HepG2 (cell line): Measurements from ENCODE around the gene FLAD1. TPM values are rescaled to one million over a fixed set of nuclear protein-coding genes. Genes with fewer than 3 reads are reported as not detected.

Experiments
- AHDC1 ChIP-seq: sonication (generic); formaldehyde crosslinking; IDR thresholded peaks from 2 replicates; pipeline ENCODE4 v1.5.1; 2020; ENCODE audit warnings: mild to moderate bottlenecking, missing genetic modification reagents, borderline replicate concordance
- ARID3A ChIP-seq: IDR thresholded peaks from 2 replicates; pipeline ENCODE4 v1.6.1; 2012; ENCODE audit warnings: low read depth, low read length, improper control_type of control experiment
- ARNT ChIP-seq: fragments of 450-650 bp; IDR thresholded peaks from 2 replicates; pipeline ENCODE4 v1.6.1; 2017
- ATF3 ChIP-seq: sonication (generic); formaldehyde crosslinking; IDR thresholded peaks from 2 replicates; pipeline ENCODE4 v1.4.0; 2020; ENCODE audit warnings: missing genetic modification reagents
- E2F5 ChIP-seq: sonication (generic); formaldehyde crosslinking; conservative IDR thresholded peaks from 2 replicates; pipeline ENCODE4 v1.4.0; 2020; ENCODE audit warnings: missing genetic modification reagents
- FUBP1 ChIP-seq: sonication (generic); formaldehyde crosslinking; IDR thresholded peaks from 2 replicates; pipeline ENCODE4 v1.5.1; 2020; ENCODE audit warnings: missing genetic modification reagents, mild to moderate bottlenecking, borderline replicate concordance
- GLI4 ChIP-seq: sonication (generic); formaldehyde crosslinking; IDR thresholded peaks from 2 replicates; pipeline ENCODE4 v1.5.1; 2020; ENCODE audit warnings: missing genetic modification reagents, mild to moderate bottlenecking, moderate library complexity, borderline replicate concordance
- HIVEP1 ChIP-seq: sonication (generic); formaldehyde crosslinking; IDR thresholded peaks from 2 replicates; pipeline ENCODE4 v1.4.0; 2020; ENCODE audit warnings: mild to moderate bottlenecking, missing genetic modification reagents
- MAFK ChIP-seq, 2 experiments: IDR thresholded peaks in 1 of 2; conservative IDR thresholded peaks in 1 of 2; 2 replicates each; pipeline ENCODE4 v1.6.1; 2011; ENCODE audit warnings: improper control_type of control experiment in 2 of 2, low read length in 2 of 2
- NFYB ChIP-seq: sonication (generic); formaldehyde crosslinking; IDR thresholded peaks from 2 replicates; pipeline ENCODE4 v1.4.0; 2020; ENCODE audit warnings: missing genetic modification reagents
- SMC3 ChIP-seq: IDR thresholded peaks from 2 replicates; pipeline ENCODE4 v1.6.1; 2011; ENCODE audit warnings: low read length, improper control_type of control experiment
- SMYD3 ChIP-seq: sonication (generic); formaldehyde crosslinking; IDR thresholded peaks from 2 replicates; pipeline ENCODE4 v1.8.1; 2023; ENCODE audit warnings: mild to moderate bottlenecking, missing genetic modification reagents
- STAT5B ChIP-seq: sonication (generic); formaldehyde crosslinking; IDR thresholded peaks from 2 replicates; pipeline ENCODE4 v1.4.0; 2020; ENCODE audit warnings: missing genetic modification reagents
- ZFP37 ChIP-seq: sonication (generic); formaldehyde crosslinking; IDR thresholded peaks from 2 replicates; pipeline ENCODE4 v1.4.0; 2020; ENCODE audit warnings: missing genetic modification reagents, borderline replicate concordance
- polyA plus RNA-seq, 8 experiments: library from polyadenylated mRNA; depleted of rRNA in 3 of 8; stranded (reverse) in 7 of 8; unstranded in 1 of 8; fragments of >200 nt; fragmentation: Illumina TruSeq in 4 of 8; extraction: Trizol in 4 of 8; gene quantifications; 2 replicates each; pipeline versions ENCODE4 v1.2.1 to v1.2.3, GENCODE V29; 2011 to 2016; ENCODE audit warnings: low read depth in 4 of 8, missing spikeins in 1 of 8, mixed read lengths in 1 of 8; ENCODE audit not compliant: insufficient read depth in 1 of 8
- total RNA-seq, 5 experiments: library from RNA; depleted of rRNA; stranded (reverse); fragments of >200 nt; fragmentation: Illumina TruSeq; extraction: Trizol; gene quantifications; 2 replicates each; pipeline ENCODE4 v1.2.3, GENCODE V29; 2016; ENCODE audit warnings: low read depth in 1 of 5

The FLAD1 gene
- total and polyA plus RNA-seq, 2 of the 13 experiments (the other 11 are each of a cell fraction or from before 2014, with no cell fraction given) = 25.9 to 32.8 TPM

GRCh38 chr1:155017041-155017945 lies 34.1 kb downstream of the FLAD1 start (continued):
- TF ChIP-seq ATF3 (CRISPR knock-in tag) = peak; percentile 42; the same call in 1 of the 2 replicates
- peak; percentile 65; the same call in 1 of the 2 replicates for TF ChIP-seq SMC3
- peak; percentile 32; the same call in 1 of the 2 replicates for TF ChIP-seq ZFP37 (CRISPR knock-in tag)
- TF ChIP-seq NFYB = peak; percentile 23; the same call in 1 of the 2 replicates
- peak; percentile 85 for TF ChIP-seq HIVEP1 (CRISPR knock-in tag)
- TF ChIP-seq SMYD3 (CRISPR knock-in tag) = no peak
- no peak for TF ChIP-seq ARNT
- TF ChIP-seq FUBP1 = 0 out of 2 replicates have a peak, but pooled peaks have one; percentile 83
- TF ChIP-seq E2F5 (CRISPR knock-in tag) = peak; percentile 49; the same call in 1 of the 2 replicates
- TF ChIP-seq ARID3A = no peak
- TF ChIP-seq GLI4 = no peak
- no peak for TF ChIP-seq STAT5B
- no peak for TF ChIP-seq MAFK (conservative IDR thresholded peaks at IDR 0.05 in 1 of 2, IDR thresholded peaks at IDR 0.05 in 1 of 2; ENCODE audit: low read length in 2 of 2)
- 0 out of 2 replicates have a peak, but pooled peaks have one; percentile 36 for TF ChIP-seq AHDC1
